Gastrocnemius medialis (tissue), 4 donors: ENCODE measurements around the gene ASPG. TPM values are rescaled to one million over a fixed set of nuclear protein-coding genes. Genes with fewer than 3 reads are reported as not detected.

ENCODE experiments used
- ATAC-seq, 2 donors: fragments of 150-250 bp; one replicate each; pipeline ENCODE4 v1.9.1; 2016
- DNase-seq, 2 donors: peaks; one replicate each; pipeline ENCODE4 v3.0.0-alpha.2; 2019
- H3K27ac ChIP-seq, 4 donors: fragments of 200-600 bp; sonication (generic); 1 replicate in 1 of 4; 2 replicates in 3 of 4; pipeline ENCODE4 v1.5.1; 2016 to 2018; ENCODE audit warnings: mild to moderate bottlenecking in 2 of 4, moderate library complexity in 1 of 4
- H3K27me3 ChIP-seq, 3 donors: fragments of 200-600 bp; sonication (generic) in 2 of 3; 1 replicate in 1 of 3; 2 replicates in 2 of 3; pipeline versions ENCODE4 v1.5.1 to v1.6.0; 2016 to 2019; ENCODE audit warnings: mild to moderate bottlenecking in 1 of 3, moderate library complexity in 1 of 3
- H3K36me3 ChIP-seq, 2 donors: fragments of 200-600 bp; sonication (generic) in 1 of 2; one replicate each; pipeline ENCODE4 v1.5.1; 2017 to 2018
- H3K4me1 ChIP-seq, 2 donors: fragments of 200-600 bp; sonication (generic) in 1 of 2; one replicate each; pipeline ENCODE4 v1.5.1; 2016 to 2017; ENCODE audit warnings: mild to moderate bottlenecking in 2 of 2
- H3K4me3 ChIP-seq, 4 donors: fragments of 200-600 bp; sonication (generic) in 3 of 4; 1 replicate in 1 of 4; 2 replicates in 3 of 4; pipeline ENCODE4 v1.5.1; 2016 to 2019; ENCODE audit warnings: mild to moderate bottlenecking in 2 of 4
- H3K9me3 ChIP-seq, 3 donors: fragments of 200-600 bp; sonication (generic) in 2 of 3; 1 replicate in 1 of 3; 2 replicates in 2 of 3; pipeline ENCODE4 v1.5.1; 2016 to 2019
- POLR2A ChIP-seq, 2 donors: fragments of 450-650 bp; IDR thresholded peaks; one replicate each; pipeline ENCODE4 v1.6.1; 2017; ENCODE audit warnings: antibody characterized with exemption in 2 of 2, mild to moderate bottlenecking in 2 of 2, moderate library complexity in 2 of 2
- in situ Hi-C, 4 donors: fragments of 200-750 bp; cut with MboI; loops; one replicate each; pipeline versions ENCODE4 v1.15.0 to v1.8.0; 2017; ENCODE audit warnings: low sequenced_read_pairs in 4 of 4
- intact Hi-C: fragments of 100-400 bp; cut with DNase I; formaldehyde crosslinking; loops from one replicate; pipeline ENCODE4 v1.15.1; 2023; ENCODE audit warnings: low total_unique reads
- total RNA-seq, 4 donors: library from RNA; depleted of rRNA; stranded (reverse); fragments of >200 nt; gene quantifications; one replicate each; pipeline versions ENCODE4 v1.1.0 to v1.2.3, GENCODE V29; 2016
- TF ChIP-seq, protein P1 (sequence below), 5 experiments: fragments of 450-650 bp in 3 of 5; fragments of 200-600 bp in 2 of 5; sonication (generic) in 2 of 5; IDR thresholded peaks in 4 of 5; conservative IDR thresholded peaks in 1 of 5; 1 replicate in 4 of 5; 2 replicates in 1 of 5; pipeline ENCODE4 v1.5.1; 2016 to 2019; ENCODE audit warnings: antibody characterized with exemption in 5 of 5, mild to moderate bottlenecking in 3 of 5, moderate library complexity in 3 of 5

ASPG gene
- total RNA-seq, 4 donors from 2014 or later: 0.20 TPM; not detected in 3

DNA sequence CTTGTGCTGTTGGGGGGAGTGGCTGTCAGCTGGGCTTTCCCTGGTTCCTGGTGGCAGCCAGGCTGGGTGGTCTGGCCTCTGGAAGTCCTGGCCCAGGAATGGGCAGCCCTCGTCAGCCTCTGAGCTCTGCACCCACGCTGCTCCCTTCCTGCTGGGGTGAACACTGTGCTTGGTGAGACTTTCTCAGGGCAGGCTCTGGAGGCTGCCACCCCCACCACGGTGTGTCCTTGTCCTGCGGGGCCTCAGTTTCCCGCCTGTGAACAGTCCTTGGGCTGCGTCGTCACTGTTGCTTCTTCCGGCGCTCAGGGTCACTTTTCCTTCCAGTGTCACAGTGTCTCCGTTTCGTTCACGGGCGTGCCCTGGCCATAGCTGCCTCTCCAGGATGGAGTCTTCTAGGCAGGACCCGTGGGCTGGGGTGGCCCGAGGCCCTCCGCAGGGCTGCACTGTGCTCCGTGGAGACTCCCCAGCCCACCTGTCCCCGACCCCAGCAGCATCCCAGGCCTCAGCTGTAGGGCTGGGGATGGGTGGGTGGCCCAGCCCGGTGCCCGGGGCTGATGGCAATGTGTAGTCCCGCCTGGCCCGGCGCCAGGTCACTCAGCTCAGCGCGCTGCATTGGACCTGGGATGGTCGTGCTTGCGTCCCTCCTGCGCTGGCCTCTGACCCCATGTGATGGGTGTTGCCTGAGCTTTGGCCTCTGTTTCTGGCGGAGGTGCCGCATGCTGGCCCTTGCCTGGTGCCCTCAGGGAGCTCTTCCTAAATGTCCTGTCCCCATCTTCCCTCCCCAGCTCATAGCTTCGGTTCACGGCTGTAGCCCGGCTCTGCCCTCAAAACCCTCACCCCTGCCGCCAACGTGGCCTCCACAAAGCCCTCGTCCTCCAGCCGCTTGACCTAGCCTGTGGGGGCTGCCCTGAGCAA, 59.7 kb downstream of the ASPG start:
- H3K36me3 ChIP-seq: no peaks in the 10 kb centered on the region
- ATAC-seq (no peak), DNase-seq (no peak)
- no peak overlapping the region for H3K4me3 ChIP-seq
- in situ Hi-C loops: loop anchor here in 3 of 4 donors (25.0 kb wide), 2 partner anchors 417 to 492 kb away; no protein-coding TSS in a partner anchor
- no peak for TF ChIP-seq POLR2A (IDR thresholded peaks at IDR 0.05)
- TF ChIP-seq, protein P1, sequence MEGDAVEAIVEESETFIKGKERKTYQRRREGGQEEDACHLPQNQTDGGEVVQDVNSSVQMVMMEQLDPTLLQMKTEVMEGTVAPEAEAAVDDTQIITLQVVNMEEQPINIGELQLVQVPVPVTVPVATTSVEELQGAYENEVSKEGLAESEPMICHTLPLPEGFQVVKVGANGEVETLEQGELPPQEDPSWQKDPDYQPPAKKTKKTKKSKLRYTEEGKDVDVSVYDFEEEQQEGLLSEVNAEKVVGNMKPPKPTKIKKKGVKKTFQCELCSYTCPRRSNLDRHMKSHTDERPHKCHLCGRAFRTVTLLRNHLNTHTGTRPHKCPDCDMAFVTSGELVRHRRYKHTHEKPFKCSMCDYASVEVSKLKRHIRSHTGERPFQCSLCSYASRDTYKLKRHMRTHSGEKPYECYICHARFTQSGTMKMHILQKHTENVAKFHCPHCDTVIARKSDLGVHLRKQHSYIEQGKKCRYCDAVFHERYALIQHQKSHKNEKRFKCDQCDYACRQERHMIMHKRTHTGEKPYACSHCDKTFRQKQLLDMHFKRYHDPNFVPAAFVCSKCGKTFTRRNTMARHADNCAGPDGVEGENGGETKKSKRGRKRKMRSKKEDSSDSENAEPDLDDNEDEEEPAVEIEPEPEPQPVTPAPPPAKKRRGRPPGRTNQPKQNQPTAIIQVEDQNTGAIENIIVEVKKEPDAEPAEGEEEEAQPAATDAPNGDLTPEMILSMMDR (IDR thresholded peaks at IDR 0.05 in 4 of 5, conservative IDR thresholded peaks at IDR 0.05 in 1 of 5): no peak
- no peaks in the 10 kb centered on the region for H3K4me1 ChIP-seq
- H3K27me3 ChIP-seq: peaks cover 0 to under 1% (median 0%) of the 10 kb centered on the region in 3 donors
- no peak overlapping the region for H3K27ac ChIP-seq
- intact Hi-C loops: no loop called here
- H3K9me3 ChIP-seq: no peaks in the 10 kb centered on the region

DNA sequence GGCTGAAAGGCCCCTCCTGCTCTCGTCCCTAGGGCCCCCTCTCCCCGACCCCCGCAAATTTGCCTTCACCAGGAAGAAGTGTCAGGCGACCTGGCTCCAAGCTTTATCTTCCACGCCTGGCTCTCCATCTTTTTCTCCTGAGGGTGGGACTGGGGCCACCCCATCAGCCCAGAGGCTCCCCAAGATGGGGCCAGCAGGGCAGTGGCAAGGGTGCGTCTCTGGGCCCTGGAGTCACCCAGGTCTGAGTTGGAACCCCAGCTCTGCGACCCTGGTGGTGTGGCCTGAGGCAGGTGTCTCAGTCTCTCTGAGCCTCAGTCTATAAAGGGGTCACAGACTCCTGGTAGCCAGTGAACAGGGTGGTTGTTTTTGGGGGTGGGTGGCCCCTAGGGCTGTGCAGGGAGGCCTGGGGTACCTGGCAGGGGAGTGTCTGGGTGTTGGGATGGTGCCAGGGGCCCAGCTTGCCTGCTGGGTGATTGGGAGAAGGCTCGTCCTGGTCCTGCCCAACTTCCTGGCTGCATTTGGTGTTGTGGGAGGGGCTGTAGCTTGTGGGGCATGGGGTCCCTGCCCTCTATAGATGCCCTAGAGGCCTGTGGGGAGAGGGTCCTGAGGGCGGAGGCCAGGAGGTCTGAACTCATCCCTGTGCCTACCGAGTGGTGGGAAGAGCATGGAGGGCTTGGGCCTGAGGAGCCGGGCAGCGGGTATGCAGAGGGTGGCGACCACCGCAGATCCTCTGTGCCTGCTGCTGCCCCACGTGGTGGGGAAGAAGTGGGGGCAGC, 60.5 kb downstream of the ASPG start:
- Histone ChIP-seq H3K27ac (no peak overlapping the region), H3K4me1 (no peaks in the 10 kb centered on the region), H3K4me3 (no peak overlapping the region), H3K36me3 (no peaks in the 10 kb centered on the region), H3K27me3 (peaks cover 0 to 8% (median 0%) of the 10 kb centered on the region in 3 donors), H3K9me3 (no peaks in the 10 kb centered on the region)
- TF ChIP-seq POLR2A (IDR thresholded peaks at IDR 0.05): no peak
- TF ChIP-seq, protein P1 (IDR thresholded peaks at IDR 0.05 in 4 of 5, conservative IDR thresholded peaks at IDR 0.05 in 1 of 5): no peak
- in situ Hi-C loops: loop anchor here in 3 of 4 donors (25.0 kb wide), 2 partner anchors 416 to 491 kb away; no protein-coding TSS in a partner anchor
- intact Hi-C loops: no loop called here
- ATAC-seq (no peak), DNase-seq (no peak)

DNA sequence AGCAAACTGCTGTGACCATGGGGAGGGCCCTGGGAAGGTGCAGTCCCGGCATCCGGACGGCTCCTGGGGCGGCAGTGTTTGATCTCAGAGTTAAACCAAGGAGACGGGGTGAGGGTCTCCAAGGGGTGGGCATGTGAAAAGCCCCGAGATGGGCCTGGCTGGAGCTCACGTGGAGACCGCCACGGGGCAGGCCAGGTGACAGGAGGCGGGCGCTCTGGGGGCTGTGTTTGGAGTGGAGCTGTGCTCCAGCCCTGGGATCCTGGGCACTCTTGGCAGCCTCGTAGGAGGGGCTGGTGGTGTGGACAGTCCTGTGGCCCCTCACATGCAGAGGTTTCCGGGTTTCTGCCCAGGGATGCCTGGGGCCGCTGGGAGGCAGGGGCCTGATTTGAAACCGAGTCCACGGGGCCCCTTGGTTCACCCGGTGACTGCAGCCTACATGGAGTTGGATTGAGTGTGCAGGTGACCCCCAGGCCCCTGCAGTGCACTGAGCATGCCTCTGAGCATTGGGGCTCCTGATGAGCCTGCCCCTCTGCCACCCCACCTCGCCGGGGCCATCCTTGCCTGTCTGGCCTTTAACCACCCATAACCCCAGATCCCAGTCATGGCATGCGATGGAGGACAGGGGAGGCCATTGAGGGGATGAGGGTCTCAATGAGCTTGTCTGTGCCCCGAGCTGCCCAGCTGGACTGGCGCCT, 61.3 kb downstream of the ASPG start:
- H3K4me1 ChIP-seq: no peaks in the 10 kb centered on the region
- no peak overlapping the region for H3K4me3 ChIP-seq
- H3K36me3 ChIP-seq: no peaks in the 10 kb centered on the region
- no peaks in the 10 kb centered on the region for H3K9me3 ChIP-seq
- in situ Hi-C loops (loop anchor here in 3 of 4 donors (25.0 kb wide), 2 partner anchors 416 to 491 kb away; no protein-coding TSS in a partner anchor), intact Hi-C loops (no loop called here)
- H3K27ac ChIP-seq: no peak overlapping the region
- ATAC-seq (no peak), DNase-seq (no peak)
- no peak for TF ChIP-seq POLR2A (IDR thresholded peaks at IDR 0.05)
- TF ChIP-seq, protein P1 (IDR thresholded peaks at IDR 0.05 in 4 of 5, conservative IDR thresholded peaks at IDR 0.05 in 1 of 5): no peak
- H3K27me3 ChIP-seq: peaks cover 0 to 8% (median 0%) of the 10 kb centered on the region in 3 donors

DNA sequence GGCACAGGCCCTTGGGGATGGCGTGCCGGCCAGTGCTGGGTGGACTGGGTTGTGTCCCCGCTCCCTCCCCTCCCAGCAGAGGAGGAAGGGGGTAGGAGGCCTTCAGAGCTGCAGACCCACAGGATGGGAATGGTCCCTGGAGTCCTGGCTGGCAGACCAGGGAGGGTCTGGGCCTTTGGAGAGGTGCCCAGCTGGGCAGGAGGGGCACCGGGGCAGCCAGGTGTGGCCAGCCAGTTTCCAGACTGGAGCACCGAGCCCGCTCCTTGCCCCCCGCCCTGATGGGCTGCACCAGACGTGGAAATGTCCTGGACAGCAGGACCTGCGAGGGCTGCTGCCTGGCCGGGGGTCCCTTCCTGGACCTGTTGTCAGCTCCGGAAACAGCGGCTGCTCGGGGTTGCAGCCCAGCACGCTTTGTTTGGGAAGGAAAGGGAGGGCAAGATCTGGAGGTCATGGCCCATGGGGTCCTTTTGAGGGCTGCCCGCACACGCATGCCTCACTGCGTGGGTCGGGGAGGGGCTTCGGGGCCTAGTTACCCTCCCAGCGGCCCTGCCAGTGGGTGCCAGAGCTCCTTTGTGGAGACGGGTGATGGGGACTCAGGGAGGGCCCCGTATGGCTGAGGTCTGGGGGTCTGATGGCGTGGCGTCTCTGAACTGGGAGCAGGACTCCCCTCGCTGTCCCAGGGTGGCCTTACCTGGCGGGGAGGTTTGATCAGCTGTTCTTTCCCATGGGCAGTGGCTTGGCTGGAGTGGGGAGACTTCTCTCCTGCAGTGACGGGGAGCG, 62.0 kb downstream of the ASPG start:
- in situ Hi-C loops (loop anchor here in 3 of 4 donors (25.0 kb wide), 2 partner anchors 415 to 490 kb away; no protein-coding TSS in a partner anchor), intact Hi-C loops (no loop called here)
- Histone ChIP-seq H3K27ac (no peak overlapping the region), H3K36me3 (no peaks in the 10 kb centered on the region), H3K27me3 (peaks cover 0 to 8% (median 0%) of the 10 kb centered on the region in 3 donors), H3K4me1 (no peaks in the 10 kb centered on the region), H3K9me3 (no peaks in the 10 kb centered on the region), H3K4me3 (no peak overlapping the region)
- TF ChIP-seq, protein P1 (IDR thresholded peaks at IDR 0.05 in 4 of 5, conservative IDR thresholded peaks at IDR 0.05 in 1 of 5): no peak
- no peak for TF ChIP-seq POLR2A (IDR thresholded peaks at IDR 0.05)
- DNase-seq: no peak
- ATAC-seq: no peak
